Measurements from ENCODE around the gene TTC33.

DNA sequence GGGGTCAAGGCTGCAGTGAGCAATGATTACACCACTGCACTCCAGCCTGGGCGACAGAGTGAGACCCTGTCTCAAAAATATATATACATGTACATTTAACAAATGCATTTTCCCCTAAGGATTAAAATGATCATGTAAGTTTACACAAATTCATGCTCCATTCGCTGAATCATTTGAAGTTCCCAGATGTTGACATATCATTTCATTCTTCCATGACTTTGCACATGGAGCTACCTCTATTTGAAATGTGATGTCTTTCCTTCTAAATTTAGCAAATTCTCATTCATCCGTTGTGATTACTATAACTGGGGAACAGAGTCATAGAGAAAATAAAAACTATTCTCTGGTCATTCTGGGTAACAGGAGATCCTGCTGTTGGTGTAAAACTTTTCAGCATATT lies 65.5 kb downstream of the TTC33 start:
- TF ChIP-seq, protein P1, sequence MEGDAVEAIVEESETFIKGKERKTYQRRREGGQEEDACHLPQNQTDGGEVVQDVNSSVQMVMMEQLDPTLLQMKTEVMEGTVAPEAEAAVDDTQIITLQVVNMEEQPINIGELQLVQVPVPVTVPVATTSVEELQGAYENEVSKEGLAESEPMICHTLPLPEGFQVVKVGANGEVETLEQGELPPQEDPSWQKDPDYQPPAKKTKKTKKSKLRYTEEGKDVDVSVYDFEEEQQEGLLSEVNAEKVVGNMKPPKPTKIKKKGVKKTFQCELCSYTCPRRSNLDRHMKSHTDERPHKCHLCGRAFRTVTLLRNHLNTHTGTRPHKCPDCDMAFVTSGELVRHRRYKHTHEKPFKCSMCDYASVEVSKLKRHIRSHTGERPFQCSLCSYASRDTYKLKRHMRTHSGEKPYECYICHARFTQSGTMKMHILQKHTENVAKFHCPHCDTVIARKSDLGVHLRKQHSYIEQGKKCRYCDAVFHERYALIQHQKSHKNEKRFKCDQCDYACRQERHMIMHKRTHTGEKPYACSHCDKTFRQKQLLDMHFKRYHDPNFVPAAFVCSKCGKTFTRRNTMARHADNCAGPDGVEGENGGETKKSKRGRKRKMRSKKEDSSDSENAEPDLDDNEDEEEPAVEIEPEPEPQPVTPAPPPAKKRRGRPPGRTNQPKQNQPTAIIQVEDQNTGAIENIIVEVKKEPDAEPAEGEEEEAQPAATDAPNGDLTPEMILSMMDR (IDR thresholded peaks at IDR 0.05), result no peak
- TF ChIP-seq EZH2 (IDR thresholded peaks at IDR 0.05), result no peak
